Kidney (tissue), 14 donors: Measurements from ENCODE around the gene KIF22. TPM values are rescaled to one million over a fixed set of nuclear protein-coding genes. Genes with fewer than 3 reads are reported as not detected.
A peak's percentile ranks its signal among the peaks of the same experiment; 100 is the strongest.

Experiments
- DNase-seq, 5 donors: peaks; one replicate each; pipeline ENCODE4 v3.0.0-alpha.2; 2013 to 2020
- FAIRE-seq: peaks from 2 replicates; lab custom pipeline; 2012; peaks lifted over from hg19 to GRCh38; lab: Jason Lieb, UNC
- H3K27ac ChIP-seq, 2 donors: one replicate each; pipeline ENCODE4 v1.7.0; 2013; ENCODE audit warnings: low read depth in 2 of 2, low read length in 2 of 2, inconsistent platforms in 1 of 2
- H3K27me3 ChIP-seq: one replicate; pipeline ENCODE4 v1.7.1; 2013; ENCODE audit warnings: low read length, inconsistent platforms; ENCODE audit not compliant: control insufficient read depth, insufficient read depth
- H3K36me3 ChIP-seq, 3 donors: one replicate each; pipeline versions ENCODE4 v1.7.0 to v1.7.1; 2013; ENCODE audit warnings: low read length in 3 of 3, control low read depth in 1 of 3, inconsistent platforms in 1 of 3; ENCODE audit not compliant: insufficient read depth in 3 of 3, control insufficient read depth in 2 of 3
- H3K4me1 ChIP-seq, 3 donors: one replicate each; pipeline versions ENCODE4 v1.7.0 to v1.7.1; 2013; ENCODE audit warnings: low read length in 3 of 3, inconsistent platforms in 1 of 3, low read depth in 1 of 3; ENCODE audit not compliant: control insufficient read depth in 2 of 3, insufficient read depth in 2 of 3
- H3K4me3 ChIP-seq, 3 donors: one replicate each; pipeline versions ENCODE4 v1.7.0 to v1.8.1; 2013; ENCODE audit warnings: low read length in 3 of 3, control low read depth in 1 of 3, inconsistent platforms in 1 of 3
- H3K9ac ChIP-seq, 3 donors: one replicate each; pipeline versions ENCODE4 v1.7.0 to v1.7.1; 2013; ENCODE audit warnings: low read length in 3 of 3, control low read depth in 1 of 3, inconsistent platforms in 1 of 3
- H3K9me3 ChIP-seq, 3 donors: one replicate each; pipeline versions ENCODE4 v1.7.0 to v1.7.1; 2013; ENCODE audit warnings: low read length in 3 of 3, control low read depth in 1 of 3, inconsistent platforms in 1 of 3; ENCODE audit not compliant: control insufficient read depth in 2 of 3, insufficient read depth in 1 of 3
- CTCF ChIP-seq: IDR thresholded peaks from 3 replicates; pipeline ENCODE4 v1.5.1; 2012; ENCODE audit warnings: mild to moderate bottlenecking, moderate library complexity, borderline replicate concordance; ENCODE audit not compliant: insufficient read depth; ENCODE audit errors: extremely low read depth
- intact Hi-C: fragments of 100-400 bp; cut with DNase I; formaldehyde crosslinking; loops from one replicate; pipeline ENCODE4 v1.11.1; 2022
- polyA plus RNA-seq: library from polyadenylated mRNA; stranded (reverse); fragments of 350-450 nt; fragmentation: Illumina TruSeq; extraction: RNeasy Lipid Tissue Mini Kit (QIAGEN cat#74804); gene quantifications from one replicate; pipeline ENCODE4 v1.2.3, GENCODE V29; 2014; ENCODE audit warnings: low read depth, low replicate concordance; ENCODE audit not compliant: insufficient read depth
- total RNA-seq: library from RNA; stranded (reverse); fragmentation: NEBNext Ultra II Directional; extraction: Animal tissue kit (Norgen Biotek cat#: 25700); gene quantifications from one replicate; pipeline ENCODE4 v1.2.1, GENCODE V29; 2021
- donor health status: control.
- donor health status: control.
- donor health status: control.
- donor health status: control.
- donor health status: control.
- donor health status: DM: yes; HTN: yes; CAD: no.
- donor health status: Normal renal cell carcinoma (clear cell type).

The KIF22 gene
- total and polyA plus RNA-seq, 2 donors from 2014 or later: 32.3 to 42.9 TPM

- peak in 2 of 5 donors; percentile 44 to 54 for DNase-seq
- Histone ChIP-seq H3K27ac (peak overlapping the region; percentile 95), H3K9me3 (no peaks in the 10 kb centered on the region), H3K36me3 (peaks cover 3 to 7% (median 5%) of the 10 kb centered on the region in 3 donors), H3K4me3 (peak overlapping the region; percentile 80 to 85 (median 85)), H3K9ac (peak overlapping the region; percentile 73 to 86 (median 78)), H3K27me3 (no peaks in the 10 kb centered on the region), H3K4me1 (peaks cover 2 to 27% (median 18%) of the 10 kb centered on the region in 3 donors)
- no peak for FAIRE-seq
- intact Hi-C loops: no loop called here
- TF ChIP-seq CTCF: no peak
Measured at GRCh38 chr16:29804455-29805231, 14.1 kb downstream of the KIF22 start.

- Histone ChIP-seq H3K4me1 (peaks cover 2 to 29% (median 18%) of the 10 kb centered on the region in 3 donors), H3K27ac (peak overlapping the region; percentile 95), H3K9me3 (no peaks in the 10 kb centered on the region), H3K27me3 (no peaks in the 10 kb centered on the region), H3K4me3 (peak overlapping the region; percentile 80 to 85 (median 85)), H3K36me3 (peaks cover 2 to 5% (median 3%) of the 10 kb centered on the region in 3 donors), H3K9ac (peak overlapping the region; percentile 73 to 86 (median 78))
- peak; percentile 7 for TF ChIP-seq CTCF
- FAIRE-seq (no peak), DNase-seq (peak; percentile 99)
- intact Hi-C loops: no loop called here
Measured at GRCh38 chr16:29805232-29806098, 14.9 kb downstream of the KIF22 start.

GRCh38 chr16:29806099-29806579 lies 15.6 kb downstream of the KIF22 start, which contains the start of gene MAZ:
TSS of gene MAZ (plus strand) at chr16:29806529. CDS start at chr16:29806702, 173 bp downstream.
- Histone ChIP-seq H3K9me3 (no peaks in the 10 kb centered on the region), H3K27me3 (no peaks in the 10 kb centered on the region), H3K27ac (peak within 1 kb of the TSS; percentile 95), H3K4me3 (peak within 1 kb of the TSS; percentile 59 to 85 (median 85)), H3K4me1 (peaks cover 2 to 34% (median 18%) of the 10 kb centered on the region in 3 donors), H3K9ac (peak within 1 kb of the TSS in 2 of 3 donors; percentile 61 to 66), H3K36me3 (peaks cover 2 to 5% (median 3%) of the 10 kb centered on the region in 3 donors)
- DNase-seq (no peak), FAIRE-seq (no peak)
- TF ChIP-seq CTCF: no peak
- intact Hi-C loops: no loop called here
